K562 (cell line): ENCODE measurements around the gene HSPA1L. TPM values are rescaled to one million over a fixed set of nuclear protein-coding genes. Genes with fewer than 3 reads are reported as not detected.

Experiments used
- ARID2 ChIP-seq: fragments of 450-650 bp; IDR thresholded peaks from 2 replicates; pipeline ENCODE4 v1.6.1; 2017; ENCODE audit warnings: antibody characterized with exemption, mild to moderate bottlenecking
- ATF4 ChIP-seq: fragments of 450-650 bp; formaldehyde crosslinking; IDR thresholded peaks from 2 replicates; pipeline ENCODE4 v1.4.0; 2022; ENCODE audit warnings: mild to moderate bottlenecking, moderate library complexity
- CHD1 ChIP-seq: fragments of 200-600 bp; sonication (generic); IDR thresholded peaks from one replicate; pipeline ENCODE4 v1.6.1; 2012; ENCODE audit warnings: mild to moderate bottlenecking, moderate library complexity, low read length, inconsistent platforms
- CHD2 ChIP-seq: IDR thresholded peaks from 2 replicates; pipeline ENCODE4 v1.6.1; 2011; ENCODE audit warnings: low read depth, low read length
- HDAC8 ChIP-seq: fragments of 450-650 bp; IDR thresholded peaks from 2 replicates; pipeline ENCODE4 v1.6.1; 2016; ENCODE audit warnings: mild to moderate bottlenecking, missing genetic modification characterization, moderate library complexity, missing compliant biosample characterization
- HNRNPLL ChIP-seq: fragments of 200-400 bp; formaldehyde crosslinking; IDR thresholded peaks from 2 replicates; pipeline ENCODE4 v1.6.1; 2017; ENCODE audit warnings: low read length, low read depth, mild to moderate bottlenecking; ENCODE audit not compliant: poor library complexity, severe bottlenecking
- KDM5B ChIP-seq: fragments of 200-600 bp; sonication (generic); IDR thresholded peaks from 2 replicates; pipeline ENCODE4 v1.6.1; 2012; ENCODE audit warnings: low read depth, mild to moderate bottlenecking, moderate library complexity, low read length, control low read depth, inconsistent platforms; ENCODE audit not compliant: insufficient replicate concordance
- NCOA4 ChIP-seq: fragments of 450-650 bp; IDR thresholded peaks from 2 replicates; pipeline ENCODE4 v1.6.1; 2018; ENCODE audit warnings: mild to moderate bottlenecking; ENCODE audit not compliant: partially characterized antibody
- NRF1 ChIP-seq, 2 experiments: fragments of 450-650 bp; IDR thresholded peaks in 1 of 2; conservative IDR thresholded peaks in 1 of 2; 2 replicates each; pipeline ENCODE4 v1.6.1; 2014; ENCODE audit warnings: mild to moderate bottlenecking in 2 of 2
- PHTF2 ChIP-seq: fragments of 250-450 bp; sonication (Bioruptor Pico); IDR thresholded peaks from 2 replicates; pipeline ENCODE4 v1.5.0; 2021; ENCODE audit warnings: mild to moderate bottlenecking
- PTRF ChIP-seq: fragments of 450-650 bp; IDR thresholded peaks from 2 replicates; pipeline ENCODE4 v1.6.1; 2016; ENCODE audit warnings: mild to moderate bottlenecking, missing genetic modification characterization, missing compliant biosample characterization
- PURB ChIP-seq: sonication (generic); formaldehyde crosslinking; IDR thresholded peaks from 2 replicates; pipeline ENCODE4 v1.9.0; 2021; ENCODE audit warnings: low read depth, mild to moderate bottlenecking, missing genetic modification reagents
- PYGO2 ChIP-seq: fragments of 450-650 bp; IDR thresholded peaks from 2 replicates; pipeline ENCODE4 v1.6.1; 2016; ENCODE audit warnings: mild to moderate bottlenecking, missing genetic modification characterization, moderate library complexity, missing compliant biosample characterization
- RBFOX2 ChIP-seq: fragments of 200-400 bp; formaldehyde crosslinking; IDR thresholded peaks from 2 replicates; pipeline ENCODE4 v1.6.1; 2017; ENCODE audit warnings: low read depth, mild to moderate bottlenecking, low read length, moderate library complexity
- RCOR1 ChIP-seq, 2 experiments: IDR thresholded peaks; 2 replicates each; pipeline ENCODE4 v1.6.1; 2012; ENCODE audit warnings: low read depth in 2 of 2, low read length in 2 of 2, borderline replicate concordance in 1 of 2, improper control_type of control experiment in 1 of 2
- TAF7 ChIP-seq: fragments of 450-650 bp; IDR thresholded peaks from 2 replicates; pipeline ENCODE4 v1.6.1; 2016; ENCODE audit warnings: missing genetic modification characterization, missing compliant biosample characterization
- ZBED1 ChIP-seq: IDR thresholded peaks from 2 replicates; pipeline ENCODE4 v1.6.1; 2014
- ZBTB40 ChIP-seq, 2 experiments: fragments of 450-650 bp in 1 of 2; sonication (generic) in 1 of 2; formaldehyde crosslinking in 1 of 2; IDR thresholded peaks; 2 replicates each; pipeline versions ENCODE4 v1.7.1 to v1.9.0; 2016 to 2022; ENCODE audit warnings: inconsistent platforms in 1 of 2, mild to moderate bottlenecking in 1 of 2, missing genetic modification reagents in 1 of 2
- ZNF121 ChIP-seq: sonication (generic); formaldehyde crosslinking; conservative IDR thresholded peaks from 2 replicates; pipeline ENCODE4 v1.8.0; 2022; ENCODE audit warnings: missing genetic modification reagents
- ZNF507 ChIP-seq: conservative IDR thresholded peaks from 2 replicates; pipeline ENCODE4 v1.6.1; 2017; ENCODE audit warnings: missing genetic modification characterization, missing compliant biosample characterization
- polyA plus RNA-seq, 8 experiments: library from polyadenylated mRNA; depleted of rRNA in 4 of 8; stranded (reverse) in 5 of 8; unstranded in 3 of 8; fragments of >200 nt; fragmentation: Nextera tagmentation in 2 of 8; fragmentation: Illumina TruSeq in 1 of 8; extraction: Ambion mirVana in 2 of 8; extraction: Trizol in 1 of 8; gene quantifications; 2 replicates each; pipeline versions ENCODE4 v1.2.1 to v1.2.3, GENCODE V29; 2011 to 2014; ENCODE audit warnings: inconsistent platforms in 1 of 8, missing spikeins in 1 of 8
- total RNA-seq, 7 experiments: library from RNA; depleted of rRNA in 6 of 7; stranded (reverse); fragments of >200 nt in 6 of 7; fragmentation: Illumina TruSeq in 2 of 7; extraction: Trizol in 2 of 7; gene quantifications; 2 replicates each; pipeline versions ENCODE4 v1.2.1 to v1.2.3, GENCODE V29; 2011 to 2021; ENCODE audit warnings: low replicate concordance in 1 of 7

The HSPA1L gene
- total and polyA plus RNA-seq, 9 of the 15 experiments (the other 6 are each of a cell fraction or from before 2014, with no cell fraction given) = 0.14 to 2.1 (median 1.3) TPM

DNA sequence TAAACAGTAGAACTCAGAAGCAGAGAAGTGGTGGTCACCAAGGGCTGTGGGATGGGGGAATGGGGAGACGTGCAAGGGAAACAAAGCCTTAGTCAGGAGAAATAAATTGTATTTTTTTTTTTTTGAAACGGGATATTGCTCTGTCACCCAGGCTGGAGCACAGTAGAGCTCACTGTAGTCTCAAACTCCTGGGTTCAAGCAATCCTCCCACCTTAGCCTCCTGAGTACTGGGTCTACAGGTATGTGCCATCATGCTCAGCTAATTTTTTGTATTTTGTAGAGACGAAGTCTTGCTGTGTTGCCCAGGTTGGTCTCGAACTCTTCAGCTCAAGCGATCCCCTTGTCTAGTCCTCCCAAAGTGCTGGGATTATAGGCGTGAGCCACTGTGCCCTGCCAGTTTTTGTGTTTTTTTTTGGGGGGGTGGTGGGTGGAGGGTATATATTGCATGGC lies 15.8 kb upstream of the HSPA1L start (continued):
- TF ChIP-seq ZBTB40 (IDR thresholded peaks at IDR 0.05) = peak; percentile 4; the same call in 1 of the 2 replicates
- no peak for TF ChIP-seq ZBTB40 (CRISPR knock-in tag; IDR thresholded peaks at IDR 0.05)
- no peak for TF ChIP-seq PURB (CRISPR knock-in tag)
- TF ChIP-seq PTRF = no peak
- no peak for TF ChIP-seq ZNF121 (CRISPR knock-in tag)
- TF ChIP-seq RBFOX2 = peak; percentile 56
- TF ChIP-seq TAF7 (tag) = no peak
- TF ChIP-seq PHTF2 = peak; percentile 90; the same call in 1 of the 2 replicates
- no peak for TF ChIP-seq ATF4 (CRISPR knock-in tag)
- 0 out of 2 replicates have a peak, but pooled peaks have one; percentile 5 for TF ChIP-seq PYGO2 (tag)
- no peak; the same call in 1 of the 2 replicates for TF ChIP-seq ZBED1
- no peak for TF ChIP-seq NCOA4
- TF ChIP-seq ARID2 = no peak
- peak; percentile 85 for TF ChIP-seq CHD1
- peak; percentile 6 for TF ChIP-seq KDM5B
- peak; percentile 62; the same call in 1 of the 2 replicates for TF ChIP-seq CHD2
- TF ChIP-seq NRF1 (conservative IDR thresholded peaks at IDR 0.05 in 1 of 2, IDR thresholded peaks at IDR 0.05 in 1 of 2) = peak in 1 of 2 experiments; percentile 19; a peak in 1 of 4 replicates
- TF ChIP-seq ZNF507 = no peak
- no peak for TF ChIP-seq HNRNPLL
- peak in 1 of 2 experiments; percentile 4; a peak in 1 of 4 replicates for TF ChIP-seq RCOR1 (IDR thresholded peaks at IDR 0.05; ENCODE audit: borderline replicate concordance in 1 of 2, low read depth in 2 of 2, low read length in 2 of 2)
- no peak for TF ChIP-seq HDAC8
